GM04503 (cell line): ENCODE results near the gene BLVRA.

Source experiments
- DNase-seq: peaks from one replicate; pipeline ENCODE4 v3.0.0-alpha.2; 2012; ENCODE audit warnings: low read depth

Gene BLVRA

DNA sequence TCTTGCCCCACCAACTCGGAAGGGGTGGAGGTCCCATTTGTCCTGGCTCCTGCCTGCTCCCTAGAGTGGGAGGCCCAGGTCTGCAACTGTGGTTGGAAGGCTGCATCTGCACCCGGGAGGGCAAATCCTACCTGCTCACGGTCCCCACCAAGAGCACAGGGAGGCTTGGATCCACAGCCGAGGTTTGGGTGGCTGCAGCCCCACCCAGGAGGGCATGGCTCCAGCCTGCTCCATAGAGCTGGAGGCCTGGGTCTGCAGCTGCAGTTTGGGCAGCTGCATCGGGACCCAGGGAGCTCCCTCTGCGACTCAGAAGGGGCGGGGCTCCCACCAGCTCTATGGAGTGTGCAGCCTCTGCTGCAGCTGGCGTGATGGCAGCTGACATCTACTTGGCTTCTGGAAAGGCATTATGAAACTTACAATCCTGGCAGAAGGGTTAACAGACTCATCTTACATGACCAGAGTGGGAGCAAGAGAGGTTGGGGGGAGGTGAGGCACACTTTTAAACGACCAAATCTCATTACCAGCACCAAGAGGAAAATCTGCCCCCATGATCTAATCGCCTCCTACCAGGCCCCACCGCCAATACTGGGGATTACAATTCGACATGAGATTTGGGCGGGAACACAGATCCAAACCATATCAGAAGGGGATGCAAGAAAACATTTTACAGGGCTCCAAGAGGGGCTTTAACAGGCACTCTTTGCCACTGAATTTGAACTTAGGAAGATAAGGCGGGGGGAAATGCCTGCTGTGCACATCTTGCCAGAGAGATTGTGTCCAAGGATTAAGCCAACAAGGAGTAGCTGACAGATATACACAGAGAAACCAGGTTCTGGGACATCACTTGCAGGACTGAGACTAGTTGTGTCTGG is 8.2 kb upstream of the BLVRA start:
- DNase-seq = no peak

DNA sequence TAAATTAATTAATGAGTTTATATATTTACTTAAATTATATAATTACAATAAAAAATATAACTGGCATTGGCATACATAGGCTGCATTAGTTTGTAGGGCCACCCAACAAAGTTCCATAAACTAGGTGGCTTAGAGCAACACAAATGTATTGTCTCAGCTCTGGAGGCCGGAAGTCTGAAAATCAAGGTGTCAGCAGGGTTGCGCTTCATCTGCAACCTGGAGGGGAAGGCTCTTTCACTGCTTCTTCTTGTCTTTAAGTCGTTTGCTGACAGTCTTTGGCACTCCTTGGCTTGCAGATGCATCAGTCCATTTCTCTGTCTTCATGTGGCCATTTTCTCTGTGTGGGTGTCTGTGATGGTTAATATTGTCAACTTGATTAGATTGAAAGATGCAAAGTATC is 6.1 kb upstream of the BLVRA start:
- no peak for DNase-seq

GRCh38 chr7:43753271-43753810 is 5.1 kb upstream of the BLVRA start:
- DNase-seq = no peak

DNA sequence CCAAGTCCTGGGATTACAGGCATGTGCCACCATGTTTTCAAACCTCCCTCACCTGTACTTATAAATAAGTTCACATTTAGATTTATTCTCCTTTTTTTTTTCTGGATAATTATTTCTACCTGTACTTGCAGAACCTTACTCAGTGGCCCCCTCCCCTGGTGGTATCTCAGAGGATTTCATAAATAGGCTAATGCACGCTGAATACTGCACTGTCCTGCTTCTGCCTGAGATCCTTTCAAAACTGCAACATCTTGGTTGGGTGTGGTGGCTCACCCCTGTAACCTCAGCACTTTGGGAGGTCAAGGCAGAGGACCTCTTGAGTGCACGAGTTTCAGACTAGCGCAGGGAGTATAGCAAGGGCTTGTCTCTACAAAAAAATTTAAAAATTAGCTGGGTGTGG is 4.6 kb upstream of the BLVRA start:
- DNase-seq = no peak

DNA sequence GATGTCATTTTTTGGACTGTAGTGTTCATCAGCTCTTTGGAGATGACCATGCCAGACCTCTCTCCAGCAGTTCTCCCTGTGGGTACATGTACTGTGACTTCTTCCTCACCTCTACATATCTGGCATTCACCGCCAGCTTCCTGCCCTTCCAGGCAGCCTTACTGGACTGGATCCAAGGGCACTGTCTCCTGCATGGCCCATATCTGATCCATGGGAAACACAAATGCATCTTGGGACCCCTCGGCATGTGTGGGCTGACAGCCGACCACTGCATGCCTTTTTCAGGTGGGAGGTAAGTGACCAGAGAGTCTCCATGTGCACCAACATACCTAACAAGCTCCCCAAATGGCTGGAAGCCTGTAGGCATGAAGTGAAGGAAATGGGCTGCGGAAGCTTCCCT is 3.9 kb upstream of the BLVRA start:
- DNase-seq = no peak

- peak; percentile 39 for DNase-seq
Measured at GRCh38 chr7:43756368-43757072, 2.0 kb upstream of the BLVRA start.

DNA sequence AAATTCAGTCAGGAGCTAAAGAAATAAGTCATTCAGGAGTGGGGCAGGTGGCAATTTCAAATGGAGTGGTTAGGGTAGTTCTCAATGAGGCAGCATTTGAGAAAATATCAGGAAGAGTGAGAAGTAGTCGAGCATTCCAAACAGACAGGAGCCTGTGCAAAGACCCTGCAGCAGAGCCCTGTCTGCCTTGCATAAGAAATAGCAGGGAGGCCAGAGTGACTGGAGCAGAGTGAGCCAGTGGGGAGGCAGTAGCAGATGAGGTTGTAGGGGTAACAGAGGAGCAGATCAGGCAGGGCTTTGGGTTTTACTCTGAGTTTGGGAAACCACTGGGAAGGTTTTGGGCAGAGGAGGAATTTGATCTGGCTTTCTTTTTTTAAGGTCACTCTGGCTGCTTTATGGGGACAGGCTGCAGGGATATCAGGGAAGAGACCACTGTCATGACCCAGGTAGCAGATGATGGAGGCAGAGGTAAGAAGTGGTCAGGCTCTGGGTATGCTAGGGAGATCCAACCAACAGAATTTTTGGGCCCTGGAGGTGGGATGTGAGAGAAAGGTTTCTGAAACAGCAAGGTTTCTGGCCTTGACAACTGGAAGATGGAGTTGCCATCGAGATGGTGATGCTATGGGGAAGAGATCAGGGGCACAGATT is 1.3 kb upstream of the BLVRA start:
- DNase-seq = no peak

DNA sequence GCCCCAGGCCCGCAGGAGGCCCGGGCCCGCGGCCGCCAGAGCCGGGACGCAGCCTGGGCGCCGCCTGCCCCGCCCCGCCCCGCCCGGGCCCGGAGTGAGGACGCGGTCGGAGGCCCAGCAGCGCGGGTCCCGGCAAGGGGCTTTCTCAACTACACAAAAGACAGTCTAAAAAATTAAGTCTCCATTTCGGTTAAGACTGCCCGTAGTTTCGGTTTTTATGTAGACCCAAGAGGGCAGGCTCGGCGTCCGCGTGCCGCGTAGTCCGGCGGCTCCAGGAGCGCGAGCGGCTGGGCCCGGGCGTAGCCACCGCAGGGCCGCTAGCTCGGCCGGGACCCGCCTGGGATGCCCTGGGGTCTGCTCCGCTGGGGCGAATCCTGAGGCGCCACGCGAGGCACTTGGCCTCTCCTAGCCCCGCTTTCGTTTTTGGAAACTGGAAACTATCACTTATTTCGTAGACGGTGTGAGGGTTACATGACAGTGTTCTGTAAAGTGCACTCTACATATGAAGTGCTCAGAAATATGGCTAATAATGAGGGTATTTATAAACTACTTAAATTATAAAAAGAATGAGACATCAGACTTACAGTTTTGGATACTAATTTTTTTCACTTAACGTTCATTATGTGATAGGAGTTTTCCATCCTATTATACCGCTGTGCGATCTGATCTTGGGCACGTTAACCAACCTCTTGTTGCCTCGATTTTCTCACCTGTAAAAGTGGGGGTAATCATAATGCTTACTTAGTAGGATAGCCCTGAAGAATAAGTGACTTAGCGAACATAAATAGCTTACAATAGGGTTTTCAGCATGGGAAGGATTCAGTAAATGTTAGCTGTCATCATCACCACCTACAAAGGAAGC is 573 bp downstream of the BLVRA start:
- DNase-seq = no peak

GRCh38 chr7:43760861-43761260 is 2.4 kb downstream of the BLVRA start:
- DNase-seq = no peak

DNA sequence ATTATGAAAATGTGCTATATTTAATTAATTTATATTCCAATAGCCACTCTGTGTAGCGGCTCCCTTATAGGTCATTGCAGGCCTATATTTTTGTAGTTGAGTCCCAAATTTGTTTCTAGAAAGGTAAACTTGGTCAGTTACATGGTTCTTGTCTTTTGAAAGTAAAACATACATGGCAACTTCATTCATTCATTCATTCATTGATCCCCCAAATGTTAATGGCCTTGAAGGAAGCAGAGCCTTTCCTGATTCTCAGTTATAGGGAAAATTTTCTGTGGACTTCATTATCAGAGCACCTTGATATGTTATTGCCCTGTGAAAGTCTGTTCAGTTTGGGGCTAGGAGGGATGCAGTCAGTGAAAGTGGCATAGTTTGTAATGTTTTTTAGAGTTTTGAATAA is 2.9 kb downstream of the BLVRA start:
- no peak for DNase-seq

DNA sequence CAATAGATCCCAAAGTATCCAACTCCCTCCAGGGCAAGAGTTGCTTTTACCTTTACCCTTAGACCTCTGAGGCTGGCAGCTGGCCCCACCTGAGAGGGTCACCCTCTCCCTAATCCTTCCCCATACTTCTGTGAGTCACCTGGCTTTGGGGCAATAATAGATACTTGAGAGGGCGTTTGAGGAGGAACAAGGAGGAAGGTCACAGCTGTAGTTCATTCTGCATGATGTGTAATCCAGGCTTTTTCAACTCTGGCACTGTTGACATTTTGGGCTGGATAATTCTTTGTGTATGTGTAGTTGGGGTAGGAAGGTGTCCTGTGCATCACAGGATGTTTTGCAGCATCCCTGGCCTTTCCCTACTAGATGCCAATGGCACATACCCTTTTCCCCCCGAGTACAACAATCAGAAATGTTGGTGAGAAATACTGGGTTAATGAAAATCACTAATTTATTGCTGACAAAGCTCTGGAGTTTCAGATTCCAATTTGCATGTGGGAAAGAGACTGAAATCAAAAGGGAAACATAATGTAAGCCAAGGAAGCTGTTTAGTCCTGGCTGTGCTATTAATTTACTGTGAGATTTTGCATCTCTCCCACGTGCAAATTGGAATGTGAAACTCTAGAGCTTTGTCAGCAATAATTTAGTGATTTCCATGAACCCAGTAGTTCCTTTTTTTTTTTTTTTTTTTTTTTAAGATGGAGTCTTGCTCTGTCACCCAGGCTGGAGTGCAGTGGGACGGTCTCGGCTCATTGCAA is 3.6 kb downstream of the BLVRA start:
- no peak for DNase-seq

DNA sequence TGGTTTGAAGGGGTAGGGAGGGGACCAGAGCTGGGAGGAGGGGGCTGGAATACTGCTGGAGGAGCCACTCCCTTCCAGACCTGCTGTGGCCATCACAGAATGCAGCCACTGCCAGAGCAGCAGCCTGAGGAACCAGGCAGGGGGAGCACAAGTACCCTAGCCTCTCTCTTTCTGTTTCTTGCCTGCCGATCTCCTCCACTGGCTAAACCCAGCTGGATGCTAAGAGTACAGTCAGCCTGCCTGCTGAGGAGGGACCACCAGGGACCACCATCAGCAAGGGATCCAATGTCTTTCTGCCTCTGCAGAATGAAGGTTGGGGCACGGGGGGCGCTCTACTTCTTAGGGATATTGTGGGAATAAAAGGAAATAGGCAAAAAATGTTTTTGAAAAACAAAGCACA is 4.7 kb downstream of the BLVRA start:
- no peak for DNase-seq

GRCh38 chr7:43764039-43764761 is 5.7 kb downstream of the BLVRA start:
- no peak for DNase-seq

DNA sequence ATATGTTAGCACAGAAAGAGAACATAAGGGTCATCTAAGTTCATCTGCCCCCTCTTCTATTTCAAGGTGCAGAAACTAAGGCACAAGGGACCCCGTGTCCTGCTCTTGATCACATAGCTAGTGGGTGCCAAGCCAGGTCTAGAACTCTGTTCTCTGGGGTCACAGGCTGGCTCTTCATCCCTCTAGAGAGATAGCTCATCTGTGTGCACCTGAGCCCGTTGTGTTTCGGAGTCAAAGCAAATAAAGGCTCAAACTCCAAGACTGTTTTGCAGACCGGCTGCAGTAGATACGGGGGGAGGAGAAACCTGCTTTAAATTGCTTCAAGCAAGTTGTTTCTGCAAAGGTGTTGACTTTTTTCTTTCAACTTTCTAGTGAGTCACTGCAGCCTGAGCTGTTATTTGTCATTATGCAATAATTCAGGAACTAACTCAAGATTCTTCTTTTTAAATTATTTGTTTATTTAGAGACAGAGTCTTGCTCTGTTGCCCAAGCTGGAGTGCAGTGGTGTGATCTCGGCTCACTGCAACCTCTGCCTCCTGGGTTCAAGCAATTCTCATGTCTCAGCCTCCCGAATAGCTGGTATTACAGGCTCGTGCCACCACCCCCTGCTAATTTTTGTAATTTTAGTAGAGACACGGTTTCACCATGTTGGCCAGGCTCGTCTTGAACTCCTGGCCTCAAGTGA is 6.5 kb downstream of the BLVRA start:
- DNase-seq = no peak

DNA sequence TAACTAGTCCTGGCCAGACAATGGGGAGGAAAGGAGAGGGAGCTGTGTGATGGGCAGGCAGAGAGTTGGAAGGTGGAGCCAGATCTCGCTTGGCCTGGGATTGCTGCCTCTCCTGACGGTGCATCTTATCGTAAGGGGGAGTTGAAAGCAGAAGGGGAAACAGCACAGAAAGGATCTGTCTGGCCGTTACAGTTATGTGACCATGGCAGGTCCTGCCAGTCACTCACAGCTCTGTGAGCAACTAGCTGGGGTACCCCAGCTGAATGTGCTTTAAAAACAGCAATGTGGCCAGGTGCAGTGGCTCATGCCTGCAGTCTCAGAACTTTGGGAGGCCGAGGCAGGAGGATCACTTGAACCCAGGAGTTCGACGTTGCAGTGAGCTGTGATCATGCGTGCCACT is 8.1 kb downstream of the BLVRA start:
- DNase-seq = no peak

GRCh38 chr7:43767311-43767710 is 8.8 kb downstream of the BLVRA start:
- no peak for DNase-seq

GRCh38 chr7:43768201-43768886 is 9.9 kb downstream of the BLVRA start:
- no peak for DNase-seq

DNA sequence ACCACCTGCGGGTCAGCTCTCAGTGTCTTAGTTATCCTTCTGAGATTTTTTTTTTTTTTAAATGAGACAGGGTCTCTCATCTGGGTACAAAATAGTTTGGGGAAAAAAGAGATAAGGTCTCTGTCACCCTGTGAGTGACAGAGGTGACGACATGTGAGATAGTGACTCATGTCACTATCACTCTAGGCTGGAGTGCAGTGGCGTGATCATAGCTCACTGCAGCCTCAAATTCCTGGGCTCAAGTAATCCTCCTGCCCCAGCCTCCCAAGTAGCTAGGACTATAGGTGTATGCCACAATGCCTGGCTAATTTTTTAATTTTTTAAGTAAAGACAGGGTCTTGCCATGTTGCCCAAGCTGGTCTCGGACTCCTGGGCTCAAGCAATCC is 10.4 kb downstream of the BLVRA start:
- DNase-seq = no peak

- DNase-seq = no peak
Measured at GRCh38 chr7:43769281-43769680, 10.8 kb downstream of the BLVRA start.
